SH-SY5Y (cell line): ENCODE measurements around the gene SP5.

Source experiments
- GATA2 ChIP-seq: IDR thresholded peaks from 2 replicates; pipeline ENCODE4 v1.6.1; 2011; ENCODE audit warnings: mild to moderate bottlenecking, low read depth, low read length
- GATA3 ChIP-seq: IDR thresholded peaks from 2 replicates; pipeline ENCODE4 v1.6.1; 2011; ENCODE audit warnings: low read depth, mild to moderate bottlenecking, low read length, moderate library complexity

GRCh38 chr2:170737406-170737805 lies 22.3 kb downstream of the SP5 start:
- TF ChIP-seq GATA2 (no peak), GATA3 (no peak)
